Progenitor cell of endocrine pancreas (in vitro differentiated cells): ENCODE results near the gene GLG1. TPM values are rescaled to one million over a fixed set of nuclear protein-coding genes. Genes with fewer than 3 reads are reported as not detected.

Experiments
- DNase-seq: peaks from one replicate; pipeline ENCODE4 v3.0.0; 2021; ENCODE audit warnings: low spot score; ENCODE audit not compliant: unreplicated experiment
- H3K27ac Mint-ChIP-seq: 2 replicates; pipeline ENCODE4 v1.8.0; 2021; ENCODE audit warnings: mild to moderate bottlenecking, moderate library complexity, mixed read lengths
- H3K27me3 Mint-ChIP-seq: 2 replicates; pipeline ENCODE4 v1.8.0; 2021; ENCODE audit warnings: mixed read lengths
- H3K36me3 Mint-ChIP-seq: 2 replicates; pipeline ENCODE4 v1.8.0; 2022; ENCODE audit warnings: mixed read lengths; ENCODE audit not compliant: insufficient read depth
- H3K4me1 Mint-ChIP-seq: 2 replicates; pipeline ENCODE4 v1.8.0; 2021; ENCODE audit warnings: low read depth, mixed read lengths
- H3K4me3 Mint-ChIP-seq: 2 replicates; pipeline ENCODE4 v1.8.0; 2021; ENCODE audit warnings: low read depth, mild to moderate bottlenecking, moderate library complexity, mixed read lengths
- H3K9me3 Mint-ChIP-seq: 2 replicates; pipeline ENCODE4 v1.8.0; 2021; ENCODE audit warnings: low read depth, mixed read lengths
- total RNA-seq: library from RNA; stranded (reverse); gene quantifications from 2 replicates; pipeline ENCODE4 v1.2.1, GENCODE V29; 2021
- TF ChIP-seq, protein P1 (sequence below): fragments of 200-600 bp; sonication (generic); IDR thresholded peaks from one replicate; pipeline ENCODE4 v1.5.0; 2021; ENCODE audit warnings: antibody characterized with exemption, mild to moderate bottlenecking; ENCODE audit not compliant: unreplicated experiment

The GLG1 gene
- total RNA-seq, 1 donor from 2014 or later = 173 TPM

GRCh38 chr16:74578838-74579237, 28.1 kb downstream of the GLG1 start:
- TF ChIP-seq, protein P1, sequence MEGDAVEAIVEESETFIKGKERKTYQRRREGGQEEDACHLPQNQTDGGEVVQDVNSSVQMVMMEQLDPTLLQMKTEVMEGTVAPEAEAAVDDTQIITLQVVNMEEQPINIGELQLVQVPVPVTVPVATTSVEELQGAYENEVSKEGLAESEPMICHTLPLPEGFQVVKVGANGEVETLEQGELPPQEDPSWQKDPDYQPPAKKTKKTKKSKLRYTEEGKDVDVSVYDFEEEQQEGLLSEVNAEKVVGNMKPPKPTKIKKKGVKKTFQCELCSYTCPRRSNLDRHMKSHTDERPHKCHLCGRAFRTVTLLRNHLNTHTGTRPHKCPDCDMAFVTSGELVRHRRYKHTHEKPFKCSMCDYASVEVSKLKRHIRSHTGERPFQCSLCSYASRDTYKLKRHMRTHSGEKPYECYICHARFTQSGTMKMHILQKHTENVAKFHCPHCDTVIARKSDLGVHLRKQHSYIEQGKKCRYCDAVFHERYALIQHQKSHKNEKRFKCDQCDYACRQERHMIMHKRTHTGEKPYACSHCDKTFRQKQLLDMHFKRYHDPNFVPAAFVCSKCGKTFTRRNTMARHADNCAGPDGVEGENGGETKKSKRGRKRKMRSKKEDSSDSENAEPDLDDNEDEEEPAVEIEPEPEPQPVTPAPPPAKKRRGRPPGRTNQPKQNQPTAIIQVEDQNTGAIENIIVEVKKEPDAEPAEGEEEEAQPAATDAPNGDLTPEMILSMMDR = no peak
- Mint-ChIP-seq H3K4me3 (no peak overlapping the region), H3K4me1 (peaks cover 24% of the 10 kb centered on the region), H3K36me3 (peaks cover 3% of the 10 kb centered on the region), H3K9me3 (peaks cover 3% of the 10 kb centered on the region), H3K27ac (no peak overlapping the region), H3K27me3 (no peaks in the 10 kb centered on the region)
- DNase-seq = no peak

DNA sequence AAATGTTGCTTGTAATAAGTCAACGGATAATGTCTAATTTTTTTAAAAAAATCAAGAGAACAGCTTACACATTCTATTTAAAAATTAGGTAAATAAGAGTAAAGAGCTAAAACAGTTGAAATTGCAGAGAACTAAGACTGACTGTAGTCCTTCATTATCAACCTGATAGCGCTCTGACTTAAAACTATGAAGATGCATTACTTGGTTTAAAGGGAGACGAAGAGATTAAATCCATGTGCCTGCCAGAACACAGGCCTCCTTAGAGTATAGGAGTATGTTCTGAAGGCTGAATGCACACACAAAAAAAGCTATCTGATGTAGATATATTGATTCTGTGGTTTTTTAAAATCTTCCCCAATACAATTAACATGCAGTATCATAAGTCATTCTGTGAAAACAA, 28.5 kb downstream of the GLG1 start:
- no peak for DNase-seq
- Mint-ChIP-seq H3K4me1 (peaks cover 25% of the 10 kb centered on the region), H3K27me3 (no peaks in the 10 kb centered on the region), H3K4me3 (no peak overlapping the region), H3K27ac (no peak overlapping the region), H3K36me3 (peaks cover 2% of the 10 kb centered on the region), H3K9me3 (no peaks in the 10 kb centered on the region)
- TF ChIP-seq, protein P1 = no peak

DNA sequence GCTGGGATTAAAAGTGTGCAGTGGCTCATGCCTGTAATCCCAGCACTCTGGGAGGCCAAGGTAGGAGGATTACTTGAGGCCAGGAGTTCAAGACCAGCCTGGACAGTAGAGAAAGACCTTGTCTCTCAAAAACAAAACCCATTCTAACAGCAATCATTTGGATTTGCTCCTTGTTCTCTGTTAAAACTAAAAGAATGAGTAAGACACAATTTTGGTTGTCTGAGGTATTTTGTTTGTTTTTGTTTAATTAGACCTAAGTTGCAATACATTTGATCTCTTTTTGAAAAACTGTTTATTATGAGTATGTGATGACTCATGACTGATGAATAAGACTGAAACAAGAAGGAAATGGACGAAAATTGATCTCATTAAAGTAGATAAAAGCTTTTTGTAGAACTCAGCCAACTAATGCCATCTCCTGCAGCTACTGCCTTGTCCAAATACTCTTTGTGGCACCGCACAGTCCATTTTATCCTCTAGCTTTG, 29.0 kb downstream of the GLG1 start:
- Mint-ChIP-seq H3K36me3 (peaks cover 1% of the 10 kb centered on the region), H3K4me3 (no peak overlapping the region), H3K9me3 (no peaks in the 10 kb centered on the region), H3K4me1 (peaks cover 23% of the 10 kb centered on the region), H3K27ac (no peak overlapping the region), H3K27me3 (no peaks in the 10 kb centered on the region)
- TF ChIP-seq, protein P1 = no peak
- DNase-seq = no peak

GRCh38 chr16:74575807-74576643, 30.9 kb downstream of the GLG1 start:
- Mint-ChIP-seq H3K9me3 (no peaks in the 10 kb centered on the region), H3K4me1 (peaks cover 28% of the 10 kb centered on the region), H3K27me3 (no peaks in the 10 kb centered on the region), H3K4me3 (no peak overlapping the region), H3K27ac (peak overlapping the region; percentile 41), H3K36me3 (no peaks in the 10 kb centered on the region)
- DNase-seq = no peak
- TF ChIP-seq, protein P1 = no peak

DNA sequence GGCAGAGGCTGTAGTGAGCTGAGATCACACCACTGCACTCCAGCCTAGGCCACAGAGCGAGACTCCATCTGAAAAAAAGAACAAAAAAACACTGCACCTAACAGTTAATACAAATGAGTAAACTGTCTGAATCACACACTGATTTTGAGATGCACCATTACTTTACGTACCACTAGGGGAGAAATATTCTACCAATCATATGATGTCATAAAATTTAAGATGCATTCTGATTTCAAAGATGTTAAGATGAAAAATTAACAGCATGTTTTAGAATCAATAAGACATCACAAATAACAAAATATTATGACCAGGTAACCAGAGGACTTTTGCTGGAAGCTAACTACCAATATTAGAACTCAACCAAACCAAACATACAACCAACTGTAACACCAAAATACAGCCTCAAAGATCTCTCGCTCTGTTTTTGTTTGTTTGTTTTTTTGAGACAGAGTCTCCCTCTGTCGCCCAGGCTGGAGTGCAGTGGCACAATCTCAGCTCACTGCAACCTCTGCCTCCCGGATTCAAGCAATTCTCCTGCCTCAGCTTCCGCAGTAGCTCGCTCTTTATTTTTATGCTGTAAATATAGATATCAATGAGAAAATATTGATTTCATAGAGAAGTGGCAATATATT, 31.6 kb downstream of the GLG1 start:
- no peak overlapping the region for H3K4me3 Mint-ChIP-seq
- H3K9me3 Mint-ChIP-seq = no peaks in the 10 kb centered on the region
- TF ChIP-seq, protein P1 = no peak
- H3K36me3 Mint-ChIP-seq = no peaks in the 10 kb centered on the region
- no peak for DNase-seq
- peaks cover 27% of the 10 kb centered on the region for H3K4me1 Mint-ChIP-seq
- no peaks in the 10 kb centered on the region for H3K27me3 Mint-ChIP-seq
- H3K27ac Mint-ChIP-seq = peak overlapping the region; percentile 15
